T-cell (primary cell): ENCODE results near the gene EXOC3L1. TPM values are rescaled to one million over a fixed set of nuclear protein-coding genes. Genes with fewer than 3 reads are reported as not detected.

Experiments used
- ATAC-seq, 4 experiments: fragments of 200-7000 bp in 3 of 4; fragments of 150-1000 bp in 1 of 4; cut with Tn5 transposase; replicated peaks in 1 of 4; 1 replicate in 3 of 4; 2 replicates in 1 of 4; pipeline ENCODE4 v1.10.0; 2021; ENCODE audit warnings: moderate library complexity in 3 of 4, mild to moderate bottlenecking in 2 of 4, moderate number of reproducible peaks in 1 of 4
- CTCF ChIA-PET, 2 donors: fragments of 300-600 bp; sonication (Branson Sonifier 250); formaldehyde crosslinking; loops; one replicate each; lab custom pipeline; 2022; ENCODE audit warnings: antibody characterized with exemption in 2 of 2; lab: Charles Lee
- POLR2A ChIA-PET, 2 donors: fragments of 300-600 bp; sonication (Branson Sonifier 250); formaldehyde crosslinking; loops; one replicate each; lab custom pipeline; 2022; ENCODE audit warnings: antibody characterized with exemption in 2 of 2; lab: Charles Lee
- DNase-seq, 35 experiments: peaks; one replicate each; pipeline versions ENCODE4 v3.0.0 to v3.0.0-alpha.2; 2013 to 2023
- H3K27ac ChIP-seq: one replicate; pipeline ENCODE4 v1.5.1; 2013; ENCODE audit warnings: low read length
- H3K27me3 ChIP-seq, 2 experiments: replicated peaks in 1 of 2; 1 replicate in 1 of 2; 2 replicates in 1 of 2; pipeline versions ENCODE4 v1.6.1 to v1.7.0; 2013; ENCODE audit warnings: low read length in 1 of 2, mixed read lengths in 1 of 2; ENCODE audit not compliant: control insufficient read depth in 2 of 2, insufficient read depth in 2 of 2; ENCODE audit errors: extremely low read depth in 1 of 2
- H3K36me3 ChIP-seq, 2 donors: 1 replicate in 1 of 2; 2 replicates in 1 of 2; pipeline versions ENCODE4 v1.6.1 to v1.7.0; 2013; ENCODE audit warnings: low read length in 1 of 2; ENCODE audit not compliant: control insufficient read depth in 2 of 2, insufficient read depth in 1 of 2; ENCODE audit errors: extremely low read depth in 1 of 2
- H3K4me1 ChIP-seq, 2 experiments: 1 replicate in 1 of 2; 2 replicates in 1 of 2; pipeline versions ENCODE4 v1.6.1 to v1.7.0; 2013; ENCODE audit warnings: low read length in 2 of 2, mixed read lengths in 1 of 2; ENCODE audit not compliant: insufficient read depth in 2 of 2, control insufficient read depth in 1 of 2; ENCODE audit errors: extremely low read depth in 1 of 2
- H3K4me3 ChIP-seq, 2 donors: 1 replicate in 1 of 2; 2 replicates in 1 of 2; pipeline versions ENCODE4 v1.5.1 to v1.7.0; 2013; ENCODE audit warnings: mild to moderate bottlenecking in 2 of 2, low read length in 1 of 2, moderate library complexity in 1 of 2; ENCODE audit not compliant: control insufficient read depth in 1 of 2; ENCODE audit errors: extremely low read depth in 1 of 2
- H3K9me3 ChIP-seq: 2 replicates; pipeline ENCODE4 v1.7.0; 2013
- H3K27ac Mint-ChIP-seq, 2 donors: one replicate each; pipeline ENCODE4 v1.8.0; 2020 to 2021; ENCODE audit warnings: mild to moderate bottlenecking in 2 of 2, mixed read lengths in 2 of 2
- H3K27me3 Mint-ChIP-seq, 2 donors: one replicate each; pipeline ENCODE4 v1.8.0; 2021 to 2022; ENCODE audit warnings: mixed read lengths in 2 of 2
- H3K36me3 Mint-ChIP-seq: one replicate; pipeline ENCODE4 v1.8.0; 2021; ENCODE audit warnings: mixed read lengths
- H3K4me1 Mint-ChIP-seq, 3 donors: one replicate each; pipeline ENCODE4 v1.8.0; 2020 to 2022; ENCODE audit warnings: mixed read lengths in 3 of 3, mild to moderate bottlenecking in 1 of 3
- H3K4me3 Mint-ChIP-seq, 3 donors: one replicate each; pipeline ENCODE4 v1.8.0; 2020 to 2022; ENCODE audit warnings: mild to moderate bottlenecking in 3 of 3, mixed read lengths in 3 of 3, moderate library complexity in 3 of 3
- H3K9me3 Mint-ChIP-seq, 3 donors: one replicate each; pipeline ENCODE4 v1.8.0; 2020 to 2022; ENCODE audit warnings: mixed read lengths in 3 of 3
- WGBS: methylation state at CpG from one replicate; pipeline ENCODE4 v1.1.5; 2013; ENCODE audit warnings: missing lambda C conversion rate; ENCODE audit not compliant: insufficient coverage; 5-methylcytosine and 5-hydroxymethylcytosine counted together
- total RNA-seq, 35 experiments: library from RNA in 6 of 35; stranded (reverse) in 6 of 35; fragments of 120-200 nt in 1 of 35; gene quantifications; one replicate each; pipeline versions ENCODE4 v1.2.1 to v1.2.4 and lab custom pipeline; 2013 to 2026

EXOC3L1 gene
- total RNA-seq, 5 donors from 2014 or later (not counting 1 experiment from before 2014, with no cell fraction given): 0.25 TPM; not detected in 4

GRCh38 chr16:67176662-67177061, 13.3 kb downstream of the EXOC3L1 start:
- Mint-ChIP-seq H3K9me3 (no peaks in the 10 kb centered on the region), H3K27me3 (peaks cover 27 to 36% of the 10 kb centered on the region in 2 donors), H3K4me1 (peaks cover 22 to 40% (median 24%) of the 10 kb centered on the region in 3 donors), H3K4me3 (peak overlapping the region in 1 of 3 donors; percentile 63), H3K36me3 (no peaks in the 10 kb centered on the region), H3K27ac (no peak overlapping the region)
- Histone ChIP-seq H3K4me3 (no peak overlapping the region), H3K36me3 (no peaks in the 10 kb centered on the region), H3K9me3 (no peaks in the 10 kb centered on the region), H3K27ac (no peak overlapping the region), H3K27me3 (peaks cover 17 to 73% of the 10 kb centered on the region in 2 experiments), H3K4me1 (peaks cover 0 to 47% of the 10 kb centered on the region in 2 experiments)
- ChIA-PET POLR2A (interaction anchor here in 1 of 2 donors (0.7 kb wide), 1 partner anchor 14 kb away, joined by 3 read pairs; no protein-coding TSS in a partner anchor), CTCF (no interaction called here)
- DNase-seq: no peak
- ATAC-seq: no peak
- WGBS: 93% methylated on average over 12 of the region's 12 CpGs

GRCh38 chr16:67174706-67175231, 15.2 kb downstream of the EXOC3L1 start:
- DNase-seq (no peak), ATAC-seq (peak in 2 of 4 experiments; percentile 2)
- Mint-ChIP-seq H3K4me3 (peak overlapping the region; percentile 18 to 87 (median 79)), H3K27me3 (peaks cover 41 to 50% of the 10 kb centered on the region in 2 donors), H3K9me3 (no peaks in the 10 kb centered on the region), H3K36me3 (no peaks in the 10 kb centered on the region), H3K4me1 (peaks cover 26 to 55% (median 35%) of the 10 kb centered on the region in 3 donors), H3K27ac (no peak overlapping the region)
- peak overlapping the region; percentile 44 to 55 for H3K4me3 ChIP-seq
- peak overlapping the region; percentile 41 for H3K27ac ChIP-seq
- H3K4me1 ChIP-seq: peaks cover 3 to 60% of the 10 kb centered on the region in 2 experiments
- H3K36me3 ChIP-seq: no peaks in the 10 kb centered on the region
- no peaks in the 10 kb centered on the region for H3K9me3 ChIP-seq
- CTCF ChIA-PET: interaction anchor here (0.5 to 2.0 kb wide), 6 partner anchors 10 to 221 kb away, joined by 3 to 7 read pairs (median 3); partner anchors contain the start of genes B3GNT9 (in 1 of the 2), FBXL8 (in 1 of the 2) and TRADD (in 1 of the 2)
- H3K27me3 ChIP-seq: peaks cover 23 to 84% of the 10 kb centered on the region in 2 experiments
- POLR2A ChIA-PET: no interaction called here
- WGBS: 38% methylated on average over 31 of the region's 31 CpGs

GRCh38 chr16:67173808-67174705, 15.9 kb downstream of the EXOC3L1 start:
- Mint-ChIP-seq H3K36me3 (no peaks in the 10 kb centered on the region), H3K4me3 (peak overlapping the region; percentile 74 to 87 (median 79)), H3K27ac (peak overlapping the region; percentile 8 to 65), H3K27me3 (peaks cover 47 to 55% of the 10 kb centered on the region in 2 donors), H3K9me3 (no peaks in the 10 kb centered on the region), H3K4me1 (peaks cover 32 to 59% (median 37%) of the 10 kb centered on the region in 3 donors)
- POLR2A ChIA-PET: no interaction called here
- peaks cover 25 to 85% of the 10 kb centered on the region in 2 experiments for H3K27me3 ChIP-seq
- no peaks in the 10 kb centered on the region for H3K36me3 ChIP-seq
- peak overlapping the region; percentile 44 to 55 for H3K4me3 ChIP-seq
- peaks cover 3 to 63% of the 10 kb centered on the region in 2 experiments for H3K4me1 ChIP-seq
- H3K27ac ChIP-seq: peak overlapping the region; percentile 41
- WGBS: 1% methylated on average over 58 of the region's 71 CpGs
- H3K9me3 ChIP-seq: no peaks in the 10 kb centered on the region
- ATAC-seq (peak; percentile 79 to 85 (median 84)), DNase-seq (peak in 31 of 35 experiments; percentile 36 to 78 (median 54))
- CTCF ChIA-PET: interaction anchor here (0.5 to 2.0 kb wide), 5 partner anchors 14 to 155 kb away, joined by 3 to 7 read pairs (median 4); partner anchors contain the start of genes B3GNT9 (in 1 of the 2), FBXL8 (in 1 of the 2) and TRADD (in 1 of the 2)

GRCh38 chr16:67173323-67173722, 16.6 kb downstream of the EXOC3L1 start:
- Histone ChIP-seq H3K9me3 (no peaks in the 10 kb centered on the region), H3K27ac (no peak overlapping the region), H3K4me3 (peak overlapping the region; percentile 44 to 55), H3K36me3 (no peaks in the 10 kb centered on the region), H3K4me1 (peaks cover 3 to 63% of the 10 kb centered on the region in 2 experiments), H3K27me3 (peaks cover 25 to 86% of the 10 kb centered on the region in 2 experiments)
- H3K36me3 Mint-ChIP-seq: no peaks in the 10 kb centered on the region
- ChIA-PET POLR2A (no interaction called here), CTCF (interaction anchor here (0.5 to 2.0 kb wide), 4 partner anchors 13 to 154 kb away, joined by 4 to 7 read pairs (median 5); partner anchors contain the start of genes FBXL8 (in 1 of the 2) and TRADD (in 1 of the 2))
- H3K4me3 Mint-ChIP-seq: peak overlapping the region; percentile 74 to 87 (median 79)
- 100% methylated on average over 1 of the region's 1 CpG for WGBS
- ATAC-seq (no peak), DNase-seq (no peak)
- H3K27me3 Mint-ChIP-seq: peaks cover 46 to 58% of the 10 kb centered on the region in 2 donors
- peak overlapping the region; percentile 39 to 65 for H3K27ac Mint-ChIP-seq
- peaks cover 30 to 55% (median 32%) of the 10 kb centered on the region in 3 donors for H3K4me1 Mint-ChIP-seq
- no peaks in the 10 kb centered on the region for H3K9me3 Mint-ChIP-seq

GRCh38 chr16:67170949-67171649, 18.8 kb downstream of the EXOC3L1 start:
- Histone ChIP-seq H3K4me3 (no peak overlapping the region), H3K36me3 (no peaks in the 10 kb centered on the region), H3K9me3 (no peaks in the 10 kb centered on the region), H3K27ac (no peak overlapping the region), H3K27me3 (peaks cover 19 to 93% of the 10 kb centered on the region in 2 experiments), H3K4me1 (peaks cover 3 to 52% of the 10 kb centered on the region in 2 experiments)
- Mint-ChIP-seq H3K27me3 (peaks cover 52 to 69% of the 10 kb centered on the region in 2 donors), H3K9me3 (no peaks in the 10 kb centered on the region), H3K4me3 (peak overlapping the region in 1 of 3 donors; percentile 7), H3K4me1 (peaks cover 25 to 49% (median 25%) of the 10 kb centered on the region in 3 donors), H3K27ac (peak overlapping the region in 1 of 2 donors; percentile 48), H3K36me3 (no peaks in the 10 kb centered on the region)
- POLR2A ChIA-PET: no interaction called here
- CTCF ChIA-PET: no interaction called here
- DNase-seq (no peak), ATAC-seq (no peak)
- 84% methylated on average over 8 of the region's 14 CpGs for WGBS
